GM12878 (cell line): ENCODE measurements around the gene HCN4. TPM values are rescaled to one million over a fixed set of nuclear protein-coding genes. Genes with fewer than 3 reads are reported as not detected.

Experiments
- ATAC-seq: fragments of 200-7000 bp; cut with Tn5 transposase; 3 replicates; pipeline ENCODE4 v1.9.1; 2020; ENCODE audit warnings: mild to moderate bottlenecking, moderate library complexity
- BruUV-seq: library from RNA; stranded (reverse); fragments of 400-500 nt; replicated peaks from 2 replicates; lab custom pipeline; 2021; lab: Mats Ljungman, UMichigan
- CTCF ChIA-PET: fragments of 300-600 bp; sonication (Branson Sonifier 250); formaldehyde crosslinking; extraction: SDS; loops from one replicate; lab custom pipeline; 2021; ENCODE audit warnings: inconsistent platforms; lab: Yijun Ruan, JAX
- POLR2A ChIA-PET: fragments of 350-600 bp; formaldehyde crosslinking; extraction: SDS; loops from one replicate; lab custom pipeline; 2021; ENCODE audit warnings: inconsistent platforms; lab: Charles Lee
- RAD21 ChIA-PET: fragments of 300-600 bp; sonication (Branson Sonifier 250); formaldehyde crosslinking; loops from one replicate; lab custom pipeline; 2023; ENCODE audit warnings: antibody characterized with exemption; ENCODE audit not compliant: unreplicated experiment; lab: Charles Lee
- SMC1A ChIA-PET: fragments of 300-600 bp; sonication (Branson Sonifier 250); formaldehyde crosslinking; loops from one replicate; lab custom pipeline; 2023; ENCODE audit not compliant: unreplicated experiment, uncharacterized antibody; lab: Charles Lee
- DNase-seq: peaks from one replicate; pipeline ENCODE4 v3.0.0-alpha.2; 2011; ENCODE audit warnings: low read depth, low spot score
- FAIRE-seq: peaks from 3 replicates; lab custom pipeline; 2011; peaks lifted over from hg19 to GRCh38; lab: Jason Lieb, UNC
- H2AFZ ChIP-seq: 2 replicates; pipeline ENCODE4 v1.6.0; 2011; ENCODE audit warnings: low read depth, low read length, control low read depth; ENCODE audit not compliant: control insufficient read depth
- H3K27ac ChIP-seq: 2 replicates; pipeline ENCODE4 v1.5.1; 2011; ENCODE audit warnings: control low read depth; ENCODE audit not compliant: control insufficient read depth, insufficient read depth
- H3K27me3 ChIP-seq, 2 experiments: replicated peaks in 1 of 2; 2 replicates each; pipeline versions ENCODE4 v1.6.0 to v1.6.1; 2011; ENCODE audit warnings: low read length in 1 of 2; ENCODE audit not compliant: control insufficient read depth in 2 of 2, insufficient read depth in 2 of 2
- H3K36me3 ChIP-seq, 2 experiments: 2 replicates each; pipeline ENCODE4 v1.5.1; 2011; ENCODE audit warnings: low read length in 1 of 2; ENCODE audit not compliant: control insufficient read depth in 2 of 2, insufficient read depth in 2 of 2
- H3K4me1 ChIP-seq: 2 replicates; pipeline ENCODE4 v1.6.1; 2011; ENCODE audit warnings: mild to moderate bottlenecking, low read length, moderate library complexity, mixed read lengths; ENCODE audit not compliant: control insufficient read depth, insufficient read depth
- H3K4me2 ChIP-seq: 2 replicates; pipeline ENCODE4 v1.6.0; 2011; ENCODE audit warnings: control low read depth; ENCODE audit not compliant: control insufficient read depth, insufficient read depth
- H3K4me3 ChIP-seq: fragments of 200-600 bp; sonication (generic); 2 replicates; pipeline ENCODE4 v1.5.1; 2016
- H3K79me2 ChIP-seq: 2 replicates; pipeline ENCODE4 v1.6.0; 2011; ENCODE audit warnings: low read length; ENCODE audit not compliant: control insufficient read depth, insufficient read depth
- H3K9ac ChIP-seq: 2 replicates; pipeline ENCODE4 v1.8.0; 2011; ENCODE audit warnings: low read length, control low read depth, mixed read lengths; ENCODE audit not compliant: control insufficient read depth, insufficient read depth
- H3K9me3 ChIP-seq: replicated peaks from 3 replicates; pipeline ENCODE4 v1.5.1; 2011; ENCODE audit warnings: mild to moderate bottlenecking, low read length; ENCODE audit not compliant: control insufficient read depth, insufficient read depth
- H4K20me1 ChIP-seq: 2 replicates; pipeline ENCODE4 v1.6.0; 2011; ENCODE audit not compliant: control insufficient read depth, insufficient read depth
- CBFB ChIP-seq: IDR thresholded peaks from 2 replicates; pipeline ENCODE4 v1.6.1; 2016; ENCODE audit warnings: antibody characterized with exemption, low read depth
- ESRRA ChIP-seq: IDR thresholded peaks from 2 replicates; pipeline ENCODE4 v1.6.1; 2012; ENCODE audit warnings: mild to moderate bottlenecking, low read length, improper control_type of control experiment
- HDAC6 ChIP-seq: fragments of 200-600 bp; sonication (generic); IDR thresholded peaks from one replicate; pipeline ENCODE4 v1.8.0; 2017; ENCODE audit warnings: antibody characterized with exemption; ENCODE audit not compliant: unreplicated experiment
- POLR2AphosphoS2 ChIP-seq: IDR thresholded peaks from 2 replicates; pipeline ENCODE4 v1.6.1; 2011; ENCODE audit warnings: low read depth, mild to moderate bottlenecking, low read length, improper control_type of control experiment, moderate library complexity
- RAD21 ChIP-seq: IDR thresholded peaks from 2 replicates; pipeline ENCODE4 v1.6.1; 2011; ENCODE audit warnings: mild to moderate bottlenecking, low read depth, low read length, moderate library complexity; ENCODE audit not compliant: insufficient read depth
- RCOR1 ChIP-seq: conservative IDR thresholded peaks from 2 replicates; pipeline ENCODE4 v1.6.1; 2012; ENCODE audit warnings: low read depth, low read length, improper control_type of control experiment
- REST ChIP-seq: IDR thresholded peaks from 2 replicates; pipeline ENCODE4 v1.6.1; 2012; ENCODE audit warnings: mild to moderate bottlenecking, low read depth, low read length
- SREBF2 ChIP-seq: IDR thresholded peaks from 2 replicates; pipeline ENCODE4 v1.6.1; 2012; ENCODE audit warnings: mild to moderate bottlenecking, low read length
- ZNF274 ChIP-seq: IDR thresholded peaks from one replicate; pipeline ENCODE4 v1.8.0; 2011; ENCODE audit not compliant: insufficient read length, insufficient read depth
- WGBS: methylation state at CpG from one replicate; pipeline ENCODE4 v1.1.6; 2016; ENCODE audit warnings: low lambda C conversion rate; ENCODE audit not compliant: insufficient replicate concordance, insufficient coverage; ENCODE audit errors: missing lambda C conversion rate; 5-methylcytosine and 5-hydroxymethylcytosine counted together
- in situ Hi-C: fragments of 300-500 bp; cut with MboI; formaldehyde crosslinking; loops from 9 replicates; pipeline ENCODE4 v1.14.3; 2018; ENCODE audit warnings: mixed read lengths
- intact Hi-C: fragments of 100-400 bp; cut with micrococcal nuclease; formaldehyde crosslinking; loops from one replicate; pipeline ENCODE4 v1.14.2; 2022; ENCODE audit not compliant: unreplicated experiment
- polyA plus RNA-seq, 11 experiments: library from polyadenylated mRNA; depleted of rRNA in 4 of 11; unstranded in 6 of 11; stranded (reverse) in 5 of 11; fragments of >200 nt; fragmentation: Nextera tagmentation in 4 of 11; fragmentation: Illumina TruSeq in 1 of 11; extraction: Ambion mirVana in 4 of 11; extraction: Trizol in 1 of 11; gene quantifications; 1 replicate in 1 of 11; 2 replicates in 10 of 11; pipeline versions ENCODE4 v1.2.1 to v1.2.3, GENCODE V29; 2011 to 2016; ENCODE audit warnings: inconsistent platforms in 2 of 11, missing spikeins in 2 of 11, low read depth in 1 of 11
- total RNA-seq, 4 experiments: library from RNA; depleted of rRNA in 3 of 4; stranded (reverse); fragments of >200 nt in 3 of 4; fragmentation: Illumina TruSeq in 1 of 4; extraction: Trizol in 1 of 4; gene quantifications; 2 replicates each; pipeline versions ENCODE4 v1.2.1 to v1.2.3, GENCODE V29; 2013 to 2021

The HCN4 gene
- total and polyA plus RNA-seq, 10 of the 15 experiments (the other 5 are each of a cell fraction or from before 2014, with no cell fraction given): 0.03 to 0.10 TPM; not detected in 8

GRCh38 chr15:73329501-73330200 lies 39.1 kb downstream of the HCN4 start:
- BruUV-seq: no TSS peak
- intact Hi-C loops (no loop called here), in situ Hi-C loops (no loop called here)
- no peak for ATAC-seq
- no peaks in the 10 kb centered on the region; a peak in 1 of 4 replicates for H3K27me3 ChIP-seq
- 61% methylated on average over 21 of the region's 21 CpGs for WGBS
- no peaks in the 10 kb centered on the region for H4K20me1 ChIP-seq
- no peak overlapping the region for H3K9ac ChIP-seq
- no peak overlapping the region for H3K27ac ChIP-seq
- peaks cover 4% of the 10 kb centered on the region; the same call in 1 of the 2 replicates for H3K4me1 ChIP-seq
- no peak for TF ChIP-seq HDAC6
- TF ChIP-seq REST: no peak
- TF ChIP-seq ESRRA: no peak
- no peak for TF ChIP-seq CBFB
- no peak for TF ChIP-seq RAD21
- no peak for TF ChIP-seq ZNF274
- TF ChIP-seq RCOR1: no peak
- TF ChIP-seq POLR2AphosphoS2: no peak
- TF ChIP-seq SREBF2: no peak
- TF ChIP-seq, all 136 proteins: peak for 0
- Histone ChIP-seq H3K4me3 (no peak overlapping the region), H3K36me3 (no peaks in the 10 kb centered on the region), H3K9me3 (no peaks in the 10 kb centered on the region), H3K4me2 (no peak overlapping the region), H3K79me2 (no peaks in the 10 kb centered on the region), H2AFZ (no peak overlapping the region)
- SMC1A ChIA-PET: no interaction called here
- no peak for DNase-seq
- POLR2A ChIA-PET: no interaction called here
- RAD21 ChIA-PET: no interaction called here
- FAIRE-seq: no peak
- CTCF ChIA-PET: interaction anchor here (0.5 kb wide), 1 partner anchor 323 kb away, joined by 3 read pairs; no protein-coding TSS in a partner anchor
